Calu3 (cell line): ENCODE results near the gene APH1B. TPM values are rescaled to one million over a fixed set of nuclear protein-coding genes. Genes with fewer than 3 reads are reported as not detected.

Experiments
- BruUV-seq: library from RNA; stranded (reverse); fragments of 400-500 nt; replicated peaks from 2 replicates; lab custom pipeline; 2021; lab: Mats Ljungman, UMichigan
- CTCF ChIA-PET: fragments of 300-600 bp; sonication (Branson Sonifier 250); formaldehyde crosslinking; loops from one replicate; lab custom pipeline; 2022; ENCODE audit warnings: antibody characterized with exemption; lab: Charles Lee
- DNase-seq: peaks from one replicate; pipeline ENCODE4 v3.0.0; 2022
- H3K27ac Mint-ChIP-seq: one replicate; pipeline ENCODE4 v1.8.0; 2022; ENCODE audit warnings: mixed read lengths; ENCODE audit not compliant: unreplicated experiment
- H3K27me3 Mint-ChIP-seq: one replicate; pipeline ENCODE4 v1.8.0; 2022; ENCODE audit warnings: mixed read lengths; ENCODE audit not compliant: unreplicated experiment
- H3K36me3 Mint-ChIP-seq: one replicate; pipeline ENCODE4 v1.8.0; 2022; ENCODE audit warnings: mild to moderate bottlenecking, moderate library complexity, mixed read lengths; ENCODE audit not compliant: insufficient read depth, unreplicated experiment
- H3K4me1 Mint-ChIP-seq: one replicate; pipeline ENCODE4 v1.8.0; 2022; ENCODE audit warnings: mild to moderate bottlenecking, low read depth, mixed read lengths; ENCODE audit not compliant: unreplicated experiment
- H3K4me3 Mint-ChIP-seq: one replicate; pipeline ENCODE4 v1.8.0; 2022; ENCODE audit warnings: mild to moderate bottlenecking, low read depth, moderate library complexity, mixed read lengths; ENCODE audit not compliant: unreplicated experiment
- H3K9me3 Mint-ChIP-seq: one replicate; pipeline ENCODE4 v1.8.0; 2022; ENCODE audit warnings: low read depth, mixed read lengths; ENCODE audit not compliant: unreplicated experiment
- CTCF ChIP-seq: fragments of 200-600 bp; IDR thresholded peaks from one replicate; pipeline ENCODE4 v1.8.0; 2022; ENCODE audit warnings: antibody characterized with exemption; ENCODE audit not compliant: unreplicated experiment
- intact Hi-C: fragments of 100-400 bp; cut with micrococcal nuclease; formaldehyde crosslinking; loops from one replicate; pipeline ENCODE4 v1.10.0; 2022; ENCODE audit not compliant: unreplicated experiment
- total RNA-seq: library from RNA; stranded (reverse); gene quantifications from 2 replicates; pipeline ENCODE4 v1.2.3, GENCODE V29; 2022

APH1B gene
- total RNA-seq, 1 experiment from 2014 or later: 11.4 TPM

GRCh38 chr15:63345391-63345752 is 68.0 kb downstream of the APH1B start:
- peaks cover 53% of the 10 kb centered on the region for H3K4me1 Mint-ChIP-seq
- no peaks in the 10 kb centered on the region for H3K27me3 Mint-ChIP-seq
- CTCF ChIA-PET: interaction anchor here (0.9 kb wide), 1 partner anchor 10 kb away, joined by 3 read pairs; no protein-coding TSS in a partner anchor
- no peaks in the 10 kb centered on the region for H3K9me3 Mint-ChIP-seq
- no peak overlapping the region for H3K27ac Mint-ChIP-seq
- no TSS peak for BruUV-seq
- TF ChIP-seq CTCF: no peak
- intact Hi-C loops: no loop called here
- DNase-seq: no peak
- no peaks in the 10 kb centered on the region for H3K36me3 Mint-ChIP-seq
- no peak overlapping the region for H3K4me3 Mint-ChIP-seq

GRCh38 chr15:63347074-63347857 is 69.9 kb downstream of the APH1B start:
- no peaks in the 10 kb centered on the region for H3K9me3 Mint-ChIP-seq
- CTCF ChIA-PET: interaction anchor here (1.2 kb wide), 1 partner anchor 24 kb away, joined by 3 read pairs; no protein-coding TSS in a partner anchor
- peaks cover 58% of the 10 kb centered on the region for H3K4me1 Mint-ChIP-seq
- no peaks in the 10 kb centered on the region for H3K27me3 Mint-ChIP-seq
- BruUV-seq: no TSS peak
- intact Hi-C loops: no loop called here
- no peak overlapping the region for H3K27ac Mint-ChIP-seq
- no peaks in the 10 kb centered on the region for H3K36me3 Mint-ChIP-seq
- no peak overlapping the region for H3K4me3 Mint-ChIP-seq
- DNase-seq: no peak
- no peak for TF ChIP-seq CTCF

- Mint-ChIP-seq H3K27ac (peak overlapping the region; percentile 70), H3K27me3 (no peaks in the 10 kb centered on the region), H3K9me3 (no peaks in the 10 kb centered on the region), H3K4me1 (peaks cover 59% of the 10 kb centered on the region), H3K36me3 (no peaks in the 10 kb centered on the region), H3K4me3 (peak overlapping the region; percentile 22)
- intact Hi-C loops: no loop called here
- TF ChIP-seq CTCF: no peak
- peak; percentile 40 for DNase-seq
- CTCF ChIA-PET: interaction anchor here (0.5 to 1.5 kb wide), 4 partner anchors 10 to 199 kb away, joined by 3 to 5 read pairs (median 3); no protein-coding TSS in a partner anchor
- BruUV-seq: no TSS peak
These were observed 71.0 kb downstream of the APH1B start for GRCh38 chr15:63348392-63348791.

GRCh38 chr15:63349156-63349555 is 71.8 kb downstream of the APH1B start:
- no peak overlapping the region for H3K27ac Mint-ChIP-seq
- BruUV-seq: no TSS peak
- no peak for TF ChIP-seq CTCF
- no peak for DNase-seq
- peaks cover 5% of the 10 kb centered on the region for H3K36me3 Mint-ChIP-seq
- no peak overlapping the region for H3K4me3 Mint-ChIP-seq
- H3K27me3 Mint-ChIP-seq: no peaks in the 10 kb centered on the region
- intact Hi-C loops: no loop called here
- H3K4me1 Mint-ChIP-seq: peaks cover 59% of the 10 kb centered on the region
- H3K9me3 Mint-ChIP-seq: no peaks in the 10 kb centered on the region
- CTCF ChIA-PET: interaction anchor here (1.5 kb wide), 1 partner anchor 40 kb away, joined by 5 read pairs; no protein-coding TSS in a partner anchor
